HK-2 (cell line): Measurements from ENCODE around the gene KCNH6.

Experiments
- DNase-seq: peaks from one replicate; pipeline ENCODE4 v3.0.0-alpha.2; 2018; ENCODE audit not compliant: unreplicated experiment

Gene KCNH6

GRCh38 chr17:63506627-63507026, 16.5 kb upstream of the KCNH6 start:
- DNase-seq = no peak

- no peak for DNase-seq
These were observed 11.8 kb upstream of the KCNH6 start for GRCh38 chr17:63511331-63511730.

GRCh38 chr17:63512388-63512787, 10.8 kb upstream of the KCNH6 start:
- no peak for DNase-seq

- no peak for DNase-seq
These were observed 10.1 kb upstream of the KCNH6 start for GRCh38 chr17:63512896-63513644.

- DNase-seq = no peak
These were observed 8.7 kb upstream of the KCNH6 start for GRCh38 chr17:63514477-63514876.

- no peak for DNase-seq
These were observed 8.2 kb upstream of the KCNH6 start for GRCh38 chr17:63514974-63515373.

GRCh38 chr17:63515426-63515825, 7.7 kb upstream of the KCNH6 start:
- DNase-seq = no peak

GRCh38 chr17:63516910-63517824, 6.0 kb upstream of the KCNH6 start:
- DNase-seq = peak; percentile 81

- DNase-seq = no peak
These were observed 5.2 kb upstream of the KCNH6 start for GRCh38 chr17:63517825-63518534.

- no peak for DNase-seq
These were observed 3.9 kb upstream of the KCNH6 start for GRCh38 chr17:63519116-63519881.

GRCh38 chr17:63519972-63520882, 2.9 kb upstream of the KCNH6 start:
- peak; percentile 37 for DNase-seq

GRCh38 chr17:63524051-63524450, 893 bp downstream of the KCNH6 start:
- DNase-seq = no peak

GRCh38 chr17:63525190-63525946, 2.2 kb downstream of the KCNH6 start:
- DNase-seq = no peak

- no peak for DNase-seq
These were observed 3.7 kb downstream of the KCNH6 start for GRCh38 chr17:63526861-63527260.

GRCh38 chr17:63528183-63528582, 5.0 kb downstream of the KCNH6 start:
- DNase-seq = no peak

GRCh38 chr17:63529711-63530556, 6.8 kb downstream of the KCNH6 start:
- DNase-seq = no peak

GRCh38 chr17:63530557-63531021, 7.4 kb downstream of the KCNH6 start:
- no peak for DNase-seq
